Fibroblast of lung (primary cell): Measurements from ENCODE around the gene PPP1R10.

Experiments
- EZH2 ChIP-seq: IDR thresholded peaks from 2 replicates; pipeline ENCODE4 v1.5.1; 2012; ENCODE audit warnings: low read length, control low read depth, mild to moderate bottlenecking; ENCODE audit errors: missing control alignments
- TF ChIP-seq, protein P1 (sequence below), 2 donors: IDR thresholded peaks in 1 of 2; conservative IDR thresholded peaks in 1 of 2; 1 replicate in 1 of 2; 2 replicates in 1 of 2; pipeline ENCODE4 v1.5.1; 2011 to 2012; ENCODE audit warnings: low read length in 2 of 2, control low read depth in 1 of 2, inconsistent platforms in 1 of 2, low read depth in 1 of 2, mild to moderate bottlenecking in 1 of 2

DNA sequence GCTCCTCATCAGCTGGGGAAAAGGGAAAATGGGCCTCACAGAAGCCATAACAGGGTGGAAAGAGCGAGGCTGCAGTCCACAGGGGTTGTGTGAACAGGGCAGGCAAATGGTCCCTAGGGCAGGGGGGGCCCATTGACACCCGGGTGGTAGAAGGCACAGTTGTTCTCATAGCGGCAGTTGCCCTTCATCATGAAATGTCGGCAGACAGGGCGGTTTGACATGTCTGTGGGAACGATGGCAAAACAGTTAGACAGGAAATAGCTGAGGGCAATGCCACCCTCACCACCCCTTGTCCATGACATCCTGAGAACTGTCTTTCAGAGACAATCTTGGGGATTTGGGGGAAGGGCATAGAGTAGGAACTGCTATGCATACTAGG, 15.6 kb downstream of the PPP1R10 start:
- no peak for TF ChIP-seq EZH2
- TF ChIP-seq, protein P1, sequence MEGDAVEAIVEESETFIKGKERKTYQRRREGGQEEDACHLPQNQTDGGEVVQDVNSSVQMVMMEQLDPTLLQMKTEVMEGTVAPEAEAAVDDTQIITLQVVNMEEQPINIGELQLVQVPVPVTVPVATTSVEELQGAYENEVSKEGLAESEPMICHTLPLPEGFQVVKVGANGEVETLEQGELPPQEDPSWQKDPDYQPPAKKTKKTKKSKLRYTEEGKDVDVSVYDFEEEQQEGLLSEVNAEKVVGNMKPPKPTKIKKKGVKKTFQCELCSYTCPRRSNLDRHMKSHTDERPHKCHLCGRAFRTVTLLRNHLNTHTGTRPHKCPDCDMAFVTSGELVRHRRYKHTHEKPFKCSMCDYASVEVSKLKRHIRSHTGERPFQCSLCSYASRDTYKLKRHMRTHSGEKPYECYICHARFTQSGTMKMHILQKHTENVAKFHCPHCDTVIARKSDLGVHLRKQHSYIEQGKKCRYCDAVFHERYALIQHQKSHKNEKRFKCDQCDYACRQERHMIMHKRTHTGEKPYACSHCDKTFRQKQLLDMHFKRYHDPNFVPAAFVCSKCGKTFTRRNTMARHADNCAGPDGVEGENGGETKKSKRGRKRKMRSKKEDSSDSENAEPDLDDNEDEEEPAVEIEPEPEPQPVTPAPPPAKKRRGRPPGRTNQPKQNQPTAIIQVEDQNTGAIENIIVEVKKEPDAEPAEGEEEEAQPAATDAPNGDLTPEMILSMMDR (conservative IDR thresholded peaks at IDR 0.05 in 1 of 2, IDR thresholded peaks at IDR 0.05 in 1 of 2; ENCODE audit: low read depth in 1 of 2, low read length in 2 of 2) = no peak
